Ovary (tissue), 9 donors: ENCODE data around the gene SLC16A5. TPM values are rescaled to one million over a fixed set of nuclear protein-coding genes. Genes with fewer than 3 reads are reported as not detected.

Source experiments
- DNase-seq, 5 donors: peaks; one replicate each; pipeline ENCODE4 v3.0.0-alpha.2; 2019 to 2020
- H3K27ac ChIP-seq, 2 donors: fragments of 200-600 bp; one replicate each; pipeline versions ENCODE4 v1.5.1 to v1.8.0; 2019 to 2022
- H3K27me3 ChIP-seq: fragments of 200-600 bp; one replicate; pipeline ENCODE4 v1.8.0; 2022
- H3K36me3 ChIP-seq: fragments of 200-600 bp; sonication (generic); one replicate; pipeline ENCODE4 v1.5.1; 2019
- H3K4me1 ChIP-seq: one replicate; pipeline ENCODE4 v1.8.1; 2013; ENCODE audit warnings: mild to moderate bottlenecking, moderate library complexity; ENCODE audit not compliant: insufficient read depth
- H3K4me3 ChIP-seq: fragments of 200-600 bp; sonication (generic); one replicate; pipeline ENCODE4 v1.5.1; 2017
- H3K9me3 ChIP-seq, 2 donors: fragments of 200-600 bp in 1 of 2; sonication (generic) in 1 of 2; one replicate each; pipeline versions ENCODE4 v1.5.1 to v1.8.1; 2013 to 2019; ENCODE audit warnings: mild to moderate bottlenecking in 1 of 2, moderate library complexity in 1 of 2
- CTCF ChIP-seq, 3 donors: fragments of 450-650 bp in 2 of 3; fragments of 200-600 bp in 1 of 3; IDR thresholded peaks; one replicate each; pipeline versions ENCODE4 v1.5.1 to v1.8.0; 2016 to 2022; ENCODE audit warnings: antibody characterized with exemption in 3 of 3, mild to moderate bottlenecking in 1 of 3
- EP300 ChIP-seq: sonication (generic); formaldehyde crosslinking; IDR thresholded peaks from one replicate; pipeline ENCODE4 v1.6.1; 2017; ENCODE audit warnings: antibody characterized with exemption
- POLR2A ChIP-seq: fragments of 450-650 bp; IDR thresholded peaks from one replicate; pipeline ENCODE4 v1.6.1; 2017; ENCODE audit warnings: antibody characterized with exemption, mild to moderate bottlenecking, moderate library complexity
- WGBS, 3 donors: extraction: QIAGEN DNeasy Blood & Tissue Kit in 1 of 3; methylation state at CpG; one replicate each; pipeline versions ENCODE4 v1.1.5 to v1.1.7; 2013 to 2017; 5-methylcytosine and 5-hydroxymethylcytosine counted together
- intact Hi-C, 4 donors: fragments of 100-400 bp; cut with DNase I; formaldehyde crosslinking; loops; one replicate each; pipeline versions ENCODE4 v1.11.0 to v1.15.1; 2022 to 2023
- polyA plus RNA-seq, 2 donors: library from polyadenylated mRNA; stranded (reverse); fragments of 200-250 nt in 1 of 2; fragments of 350-450 nt in 1 of 2; fragmentation: Illumina TruSeq in 1 of 2; extraction: RNeasy Lipid Tissue Mini Kit (QIAGEN cat#74804) in 1 of 2; gene quantifications; one replicate each; pipeline ENCODE4 v1.2.3, GENCODE V29; 2013 to 2014
- total RNA-seq, 7 donors: library from RNA; depleted of rRNA in 2 of 7; stranded (reverse); fragments of >200 nt in 2 of 7; fragmentation: NEBNext Ultra II Directional in 3 of 7; extraction: Animal tissue kit (Norgen Biotek cat#: 25700) in 3 of 7; gene quantifications; one replicate each; pipeline versions ENCODE4 v1.1.0 to v1.2.4, GENCODE V29; 2016 to 2023
- donor health status: DM: no; HTN: no; CAD: no; lungs with moderate emphysema.
- donor health status: DM: no; HTN: no; CAD: no.
- donor health status: Bipolar disorder and iron deficiency.
- donor health status: DM: yes; HTN: yes; CAD: no.
- donor health status: DM: no; HTN: no; CAD: no.
- donor health status: DM: yes; HTN: yes; CAD: no.

Gene SLC16A5
- total and polyA plus RNA-seq, 9 donors: 2.0 to 20.6 (median 12.1) TPM

- DNase-seq: no peak
- 95 to 96% (median 96%) methylated on average over 15 to 31 of the region's 31 CpGs for WGBS, 3 donors
- intact Hi-C loops: no loop called here
Observed at GRCh38 chr17:75099881-75100595, 12.3 kb downstream of the SLC16A5 start.

DNA sequence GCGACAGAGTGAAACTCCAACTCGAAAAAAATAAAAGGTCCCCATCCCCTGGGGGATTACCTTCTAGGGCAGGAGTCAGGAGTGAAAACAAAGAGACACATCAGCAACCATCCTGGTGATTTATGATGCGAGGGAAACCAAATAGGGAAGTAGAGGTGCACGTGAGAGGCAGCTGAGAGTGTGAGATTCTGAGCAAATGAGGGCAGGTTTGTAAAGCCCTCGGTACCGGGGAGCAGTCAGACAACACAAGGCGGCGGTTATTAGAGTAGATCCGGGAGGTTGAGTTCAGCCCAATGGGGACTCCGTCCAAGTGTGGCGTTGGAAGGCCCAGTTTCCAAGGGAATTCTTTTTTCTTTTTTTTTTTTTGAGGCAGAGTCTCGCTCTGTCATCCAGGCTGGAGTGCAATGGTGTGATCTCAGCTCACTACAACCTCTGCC is 14.6 kb downstream of the SLC16A5 start:
- TF ChIP-seq POLR2A (no peak), CTCF (IDR thresholded peaks at IDR 0.05) (no peak), EP300 (no peak)

More at GRCh38 chr17:75099881-75100595, 12.3 kb downstream of the SLC16A5 start:
- no peaks in the 10 kb centered on the region for H3K9me3 ChIP-seq
- no peaks in the 10 kb centered on the region for H3K36me3 ChIP-seq
- no peaks in the 10 kb centered on the region for H3K27me3 ChIP-seq
- no peaks in the 10 kb centered on the region for H3K4me1 ChIP-seq
- no peak overlapping the region for H3K4me3 ChIP-seq
- TF ChIP-seq CTCF (IDR thresholded peaks at IDR 0.05): no peak
- TF ChIP-seq POLR2A: no peak
- no peak for TF ChIP-seq EP300
- no peak overlapping the region for H3K27ac ChIP-seq

GRCh38 chr17:75103601-75104554 is 16.1 kb downstream of the SLC16A5 start:
- H3K27ac ChIP-seq: no peak overlapping the region
- H3K9me3 ChIP-seq: no peaks in the 10 kb centered on the region
- H3K4me3 ChIP-seq: no peak overlapping the region
- TF ChIP-seq EP300 (no peak), CTCF (IDR thresholded peaks at IDR 0.05) (no peak), POLR2A (no peak)
- DNase-seq: no peak
- H3K27me3 ChIP-seq: no peaks in the 10 kb centered on the region
- intact Hi-C loops: no loop called here
- H3K36me3 ChIP-seq: no peaks in the 10 kb centered on the region
- no peaks in the 10 kb centered on the region for H3K4me1 ChIP-seq
- WGBS, 3 donors: 85 to 88% (median 88%) methylated on average over 14 of the region's 14 CpGs

More for the DNA sequence above, 14.6 kb downstream of the SLC16A5 start:
- no peak overlapping the region for H3K4me3 ChIP-seq
- DNase-seq: no peak
- H3K4me1 ChIP-seq: no peaks in the 10 kb centered on the region
- no peaks in the 10 kb centered on the region for H3K9me3 ChIP-seq
- H3K27ac ChIP-seq: no peak overlapping the region
- no peaks in the 10 kb centered on the region for H3K27me3 ChIP-seq
- H3K36me3 ChIP-seq: no peaks in the 10 kb centered on the region
- WGBS, 3 donors: 61 to 76% (median 73%) methylated on average over 12 of the region's 12 CpGs
- intact Hi-C loops: no loop called here

DNA sequence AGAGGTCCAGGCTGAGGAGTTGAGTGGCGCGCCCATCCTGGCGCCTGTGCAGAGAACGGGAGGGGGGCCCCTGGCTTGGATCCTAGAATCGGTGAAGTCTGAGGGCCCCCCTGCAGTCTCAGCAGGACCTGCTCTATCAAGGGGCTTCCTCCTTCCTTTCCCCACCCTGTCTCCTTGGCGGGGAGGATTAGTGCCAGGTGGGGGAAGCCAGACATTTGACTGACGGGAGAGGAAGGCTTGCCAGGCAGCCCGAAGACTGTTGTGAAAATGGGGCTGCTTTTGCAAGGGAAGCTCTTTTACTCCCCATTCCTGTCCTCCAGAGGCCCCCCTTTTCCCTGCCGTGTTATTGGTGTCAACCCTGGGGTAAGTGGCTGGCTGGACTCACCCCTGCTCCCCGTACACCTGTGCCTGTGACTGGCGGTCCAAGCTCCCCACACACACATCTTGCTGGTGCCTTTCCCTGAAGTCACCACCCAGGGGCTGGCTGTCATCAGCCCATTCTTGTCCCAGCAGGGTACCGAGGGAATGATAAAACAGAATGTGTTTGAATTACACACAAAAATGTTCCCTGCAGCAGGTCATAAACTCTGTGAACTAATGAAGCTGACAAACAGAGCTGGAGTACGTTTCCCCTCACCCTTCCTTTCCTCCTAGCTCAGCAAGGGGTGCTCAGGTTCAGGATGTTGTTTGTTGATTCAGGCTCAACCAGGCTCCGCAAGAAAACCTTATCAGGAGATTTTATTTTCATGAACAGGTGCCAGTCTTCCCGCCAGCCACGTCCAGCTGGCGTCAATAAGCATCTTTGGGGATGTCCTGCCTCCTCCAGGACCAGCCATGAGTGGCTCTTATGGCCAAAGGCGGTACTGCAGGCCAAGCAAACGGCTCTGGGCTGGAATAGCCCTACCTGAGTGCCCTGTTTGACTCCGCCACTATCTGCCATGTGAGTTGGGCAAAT is 17.6 kb downstream of the SLC16A5 start:
- no peak for TF ChIP-seq POLR2A
- TF ChIP-seq CTCF (IDR thresholded peaks at IDR 0.05): no peak
- no peak for TF ChIP-seq EP300
- no peaks in the 10 kb centered on the region for H3K27me3 ChIP-seq
- H3K4me3 ChIP-seq: no peak overlapping the region
- peaks cover 1% of the 10 kb centered on the region for H3K4me1 ChIP-seq
- H3K36me3 ChIP-seq: no peaks in the 10 kb centered on the region
- H3K9me3 ChIP-seq: no peaks in the 10 kb centered on the region
- intact Hi-C loops: no loop called here
- H3K27ac ChIP-seq: no peak overlapping the region
- 56 to 70% (median 65%) methylated on average over 20 of the region's 20 CpGs for WGBS, 3 donors
- DNase-seq: no peak
